ES-I3 (cell line): Measurements from ENCODE around the gene PUS7.
"Not testable (repeated sequence)": the region's sequence is repeated elsewhere in the genome, so short reads cannot be mapped to it uniquely, and the experiment has no call there.

Experiments
- H3K36me3 ChIP-seq: 2 replicates; pipeline ENCODE4 v1.6.1; 2013; ENCODE audit warnings: mild to moderate bottlenecking, low read length, control low read depth, moderate library complexity; ENCODE audit not compliant: insufficient read depth
- H3K4me1 ChIP-seq: 2 replicates; pipeline ENCODE4 v1.6.1; 2013; ENCODE audit warnings: mild to moderate bottlenecking, control low read depth, low read length; ENCODE audit not compliant: insufficient read depth
- H3K9ac ChIP-seq: 2 replicates; pipeline ENCODE4 v1.6.1; 2013; ENCODE audit warnings: low read depth, mild to moderate bottlenecking, low read length, moderate library complexity
- H3K9me3 ChIP-seq: 2 replicates; pipeline ENCODE4 v1.6.1; 2013; ENCODE audit warnings: mild to moderate bottlenecking, low read length, moderate library complexity; ENCODE audit not compliant: control insufficient read depth, insufficient read depth

The PUS7 gene

DNA sequence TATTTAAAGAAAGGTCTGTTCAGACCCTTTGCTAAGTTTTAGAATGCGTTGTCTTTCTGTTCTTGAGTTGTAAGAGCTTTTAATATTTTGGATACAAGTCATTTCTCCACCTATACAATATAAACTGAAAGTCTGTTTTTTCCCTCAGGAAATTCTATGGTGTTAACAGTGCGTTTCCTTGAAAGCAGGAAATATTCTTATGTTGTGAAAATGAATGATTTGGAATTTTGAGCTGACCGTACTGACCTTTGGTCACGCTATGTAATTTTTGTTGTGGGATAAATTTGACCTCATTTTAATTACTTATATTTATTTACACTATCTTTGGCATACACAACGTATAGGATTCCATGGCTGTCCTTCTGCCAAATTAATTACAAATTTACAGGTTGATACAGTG, 43.5 kb downstream of the PUS7 start:
- H3K9me3 ChIP-seq, result no peaks in the 10 kb centered on the region
- no peaks in the 10 kb centered on the region for H3K4me1 ChIP-seq
- H3K9ac ChIP-seq, result no peak overlapping the region
- H3K36me3 ChIP-seq, result peaks cover 4% of the 10 kb centered on the region; the same call in 1 of the 2 replicates

DNA sequence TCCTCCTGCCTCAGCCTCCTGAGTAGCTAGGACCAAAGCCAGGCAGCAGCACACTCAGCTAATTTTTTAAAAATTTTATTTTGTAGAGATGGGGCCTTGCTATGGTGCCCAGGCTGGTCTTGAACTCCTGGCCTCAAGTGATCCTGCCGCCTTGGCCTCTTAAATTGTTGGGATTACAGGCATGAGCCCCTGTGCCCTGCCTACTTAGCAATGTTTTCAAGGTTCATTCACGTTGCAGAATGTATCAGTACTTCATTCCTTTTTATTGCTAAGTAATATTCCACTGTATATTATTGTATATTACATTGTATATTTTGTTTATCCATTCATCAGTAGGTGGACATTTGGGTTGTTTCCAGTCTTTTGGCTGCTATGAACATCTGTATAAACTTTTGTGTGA, 44.2 kb downstream of the PUS7 start:
- Histone ChIP-seq H3K9me3 (no peaks in the 10 kb centered on the region), H3K9ac (no peak overlapping the region), H3K36me3 (peaks cover 4% of the 10 kb centered on the region; the same call in 1 of the 2 replicates), H3K4me1 (no peaks in the 10 kb centered on the region)

- Histone ChIP-seq H3K9ac (no peak overlapping the region), H3K36me3 (peaks cover 2% of the 10 kb centered on the region), H3K4me1 (no peaks in the 10 kb centered on the region), H3K9me3 (no peaks in the 10 kb centered on the region)
These were observed 48.0 kb downstream of the PUS7 start for GRCh38 chr7:105474045-105474444.

GRCh38 chr7:105473163-105473562, 48.9 kb downstream of the PUS7 start:
- H3K36me3 ChIP-seq, result peaks cover 2% of the 10 kb centered on the region
- H3K9me3 ChIP-seq, result no peaks in the 10 kb centered on the region
- no peaks in the 10 kb centered on the region for H3K4me1 ChIP-seq
- no peak overlapping the region for H3K9ac ChIP-seq

- Histone ChIP-seq H3K9me3 (no peaks in the 10 kb centered on the region), H3K4me1 (no peaks in the 10 kb centered on the region), H3K36me3 (peaks cover 6% of the 10 kb centered on the region; the same call in 1 of the 2 replicates)
These were observed 51.2 kb downstream of the PUS7 start for GRCh38 chr7:105470846-105471245.

GRCh38 chr7:105470090-105470489, 52.0 kb downstream of the PUS7 start:
- Histone ChIP-seq H3K9me3 (no peaks in the 10 kb centered on the region), H3K9ac (no peak overlapping the region), H3K4me1 (no peaks in the 10 kb centered on the region), H3K36me3 (peaks cover 9% of the 10 kb centered on the region; the same call in 1 of the 2 replicates)

More at GRCh38 chr7:105470846-105471245, 51.2 kb downstream of the PUS7 start:
- H3K9ac ChIP-seq, result no peak overlapping the region

- Histone ChIP-seq H3K9me3 (no peaks in the 10 kb centered on the region), H3K4me1 (no peaks in the 10 kb centered on the region), H3K36me3 (peaks cover 8% of the 10 kb centered on the region; the same call in 1 of the 2 replicates), H3K9ac (no peak overlapping the region)
These were observed 59.2 kb downstream of the PUS7 start for GRCh38 chr7:105462765-105463420.

GRCh38 chr7:105461518-105461917, 60.6 kb downstream of the PUS7 start:
- Histone ChIP-seq H3K9ac (no peak overlapping the region), H3K4me1 (no peaks in the 10 kb centered on the region), H3K9me3 (no peaks in the 10 kb centered on the region), H3K36me3 (peaks cover 4% of the 10 kb centered on the region; the same call in 1 of the 2 replicates)

GRCh38 chr7:105457619-105458225, 64.3 kb downstream of the PUS7 start:
- peaks cover 3% of the 10 kb centered on the region; the same call in 1 of the 2 replicates for H3K36me3 ChIP-seq
- no peaks in the 10 kb centered on the region; the same call in 1 of the 2 replicates for H3K4me1 ChIP-seq
- H3K9ac ChIP-seq, result no peak overlapping the region
- H3K9me3 ChIP-seq, result no peaks in the 10 kb centered on the region

GRCh38 chr7:105454921-105455320, 67.2 kb downstream of the PUS7 start:
- Histone ChIP-seq H3K36me3 (peaks cover 3% of the 10 kb centered on the region; the same call in 1 of the 2 replicates), H3K9ac (no peak overlapping the region), H3K9me3 (no peaks in the 10 kb centered on the region), H3K4me1 (peaks cover 3% of the 10 kb centered on the region)

DNA sequence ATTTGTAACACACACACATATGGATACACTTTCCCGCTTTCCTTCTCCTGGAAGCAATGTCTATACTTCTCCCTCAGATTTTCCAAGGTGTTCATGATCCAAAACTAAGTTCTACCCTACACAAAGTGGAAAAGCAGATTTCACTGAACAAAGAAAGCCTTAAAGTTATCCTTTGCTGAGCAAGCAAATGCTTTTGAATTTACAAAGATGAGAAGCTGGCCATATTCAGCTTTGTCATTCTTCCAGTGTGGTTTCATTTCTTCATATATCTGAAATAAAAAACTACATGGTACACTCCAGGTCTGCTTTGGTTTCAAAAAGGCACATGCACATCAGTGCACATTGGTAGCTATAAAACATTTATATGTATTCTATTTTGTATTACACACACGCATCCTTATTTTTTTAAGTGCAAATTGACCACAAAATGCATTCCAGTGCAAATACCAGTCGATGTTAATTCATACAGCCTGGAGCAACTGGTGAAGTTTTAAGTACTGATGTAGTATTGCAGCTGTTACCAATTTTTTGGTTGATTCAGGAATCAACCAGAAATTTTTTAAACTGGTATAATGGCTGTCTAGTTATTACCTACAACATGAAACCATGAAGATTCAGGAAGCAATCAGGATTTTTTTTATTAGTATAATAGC, 67.8 kb downstream of the PUS7 start:
- Histone ChIP-seq H3K36me3 (peaks cover 3% of the 10 kb centered on the region; the same call in 1 of the 2 replicates), H3K4me1 (peaks cover 3% of the 10 kb centered on the region), H3K9me3 (no peaks in the 10 kb centered on the region), H3K9ac (no peak overlapping the region)

- H3K9ac ChIP-seq, result no peak overlapping the region
- 0 out of 2 replicates have a peak, but pooled peaks cover 3% of the 10 kb centered on the region for H3K36me3 ChIP-seq
- no peaks in the 10 kb centered on the region for H3K9me3 ChIP-seq
- H3K4me1 ChIP-seq, result peaks cover 3% of the 10 kb centered on the region
These were observed 70.0 kb downstream of the PUS7 start for GRCh38 chr7:105452085-105452484.

DNA sequence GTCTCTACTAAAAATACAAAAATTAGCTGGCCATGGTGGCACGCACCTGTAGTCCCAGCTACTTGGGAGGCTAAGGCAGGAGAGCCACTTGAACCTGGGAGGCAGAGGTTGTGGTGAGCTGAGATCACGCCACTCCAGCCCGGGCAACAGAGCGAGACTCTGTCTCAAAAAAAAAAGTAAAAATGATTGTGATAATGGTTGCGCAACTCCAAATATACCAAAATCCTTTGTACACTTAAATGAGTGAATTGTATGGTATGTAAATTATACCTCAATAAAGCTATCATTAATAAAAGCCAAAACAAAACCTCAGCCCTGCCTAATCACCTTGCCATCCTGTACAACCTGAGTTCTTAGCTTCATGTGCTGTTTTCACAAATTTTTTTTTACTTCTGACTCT, 71.2 kb downstream of the PUS7 start:
- not testable (repeated sequence) for H3K36me3 ChIP-seq, H3K9ac ChIP-seq, H3K9me3 ChIP-seq, H3K4me1 ChIP-seq

GRCh38 chr7:105450177-105450861, 71.8 kb downstream of the PUS7 start:
- H3K4me1 ChIP-seq, result peaks cover 3% of the 10 kb centered on the region
- no peak overlapping the region for H3K9ac ChIP-seq
- H3K9me3 ChIP-seq, result no peaks in the 10 kb centered on the region
- H3K36me3 ChIP-seq, result no peaks in the 10 kb centered on the region
